ENCODE results near the gene GABRA4.

GABRA4 gene

DNA sequence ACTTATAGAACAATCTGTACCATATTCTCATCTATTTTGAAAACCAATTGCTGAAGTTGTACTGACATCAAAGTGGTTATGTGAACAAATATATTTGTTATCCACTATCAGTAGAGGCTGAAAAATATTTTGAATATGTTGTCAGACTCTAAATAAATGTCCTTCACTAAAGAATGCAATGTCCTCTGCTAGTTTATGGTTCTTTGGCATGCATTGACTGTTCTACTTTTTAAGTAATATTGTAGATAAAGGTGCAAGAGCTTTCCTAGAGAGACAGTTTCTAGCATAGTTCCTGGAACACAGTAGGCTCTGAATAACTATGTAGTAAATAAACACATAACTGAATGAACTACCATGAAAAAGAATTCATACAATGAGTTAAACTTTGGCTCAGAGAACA lies 66.2 kb downstream of the GABRA4 start:
- DNase-seq, result no peak

DNA sequence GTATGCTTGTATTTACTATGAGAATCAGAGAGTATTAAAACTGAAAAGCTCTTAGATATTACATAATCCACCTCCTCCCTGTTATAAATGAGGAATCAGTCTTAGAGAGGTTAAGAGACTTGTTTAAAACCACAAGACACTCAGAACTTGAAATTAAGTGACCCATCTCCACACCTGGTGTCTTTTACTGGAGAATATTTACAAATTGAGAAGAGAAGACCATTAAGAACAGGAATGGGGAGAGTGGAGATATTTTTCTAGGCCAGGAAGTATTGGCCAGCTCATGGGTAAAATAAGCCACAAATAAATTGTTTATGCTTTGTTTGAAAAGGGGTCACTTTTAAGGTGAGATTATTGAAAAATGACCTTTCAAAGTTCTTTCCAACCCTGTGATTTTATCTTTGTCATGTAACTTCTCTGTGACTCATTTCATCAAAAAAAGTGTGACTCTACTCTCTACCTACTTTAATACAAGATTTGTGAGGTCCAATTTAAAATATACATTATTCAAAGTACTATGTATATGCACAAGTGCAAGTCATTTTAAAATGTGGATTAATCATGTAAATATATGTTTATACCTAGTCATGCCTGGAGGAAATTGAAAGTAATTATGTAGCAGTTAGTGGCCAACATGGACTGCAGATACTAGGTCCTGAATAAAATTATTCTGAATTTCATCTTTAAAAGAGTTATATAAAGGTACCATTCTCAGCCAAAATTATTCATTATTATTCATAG lies 68.4 kb downstream of the GABRA4 start:
- no peak for DNase-seq

DNA sequence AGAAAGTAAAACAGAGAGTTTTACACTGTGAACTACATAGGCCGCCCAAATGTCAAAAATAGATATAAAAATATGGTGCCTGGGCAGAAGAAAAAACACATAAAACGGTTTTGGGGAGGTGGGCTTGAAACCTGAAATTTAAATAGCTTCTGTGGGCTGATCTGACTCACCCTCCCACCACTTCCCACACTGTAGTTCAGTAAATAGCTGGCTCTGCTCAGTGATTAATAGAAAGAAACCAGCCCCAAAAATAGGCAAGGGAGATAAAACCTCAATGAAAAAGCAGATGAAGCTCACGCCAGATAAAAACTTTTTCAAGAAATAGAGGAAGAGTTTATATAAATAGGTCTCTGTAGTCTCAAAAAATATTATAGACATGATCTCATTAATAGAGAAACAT lies 71.2 kb downstream of the GABRA4 start:
- no peak for DNase-seq

DNA sequence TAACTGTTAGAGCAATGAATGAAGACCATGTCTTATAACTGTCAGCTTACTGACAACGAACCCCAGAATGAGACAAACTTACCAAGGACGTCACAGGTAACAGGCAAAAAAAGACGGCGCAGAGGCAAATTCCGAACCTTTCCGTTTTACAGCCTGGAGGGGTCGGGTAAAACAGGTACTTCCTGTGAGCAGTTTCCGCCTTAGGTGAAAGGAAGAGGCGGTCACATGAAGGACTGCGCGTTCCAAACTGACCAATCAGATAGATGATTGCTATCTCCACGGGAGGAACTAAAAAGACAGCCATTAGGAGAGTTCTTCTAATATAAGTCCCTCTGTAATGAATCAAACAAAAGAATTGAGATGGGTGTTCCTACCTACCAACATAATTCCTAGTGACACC lies 84.3 kb downstream of the GABRA4 start, which contains the start of gene COX7B2:
COX7B2 (minus strand) TSS at position 168 of the 400 bp plus-strand sequence. CDS start 174,053 bp downstream, outside the sequence.
- DNase-seq, result no peak

DNA sequence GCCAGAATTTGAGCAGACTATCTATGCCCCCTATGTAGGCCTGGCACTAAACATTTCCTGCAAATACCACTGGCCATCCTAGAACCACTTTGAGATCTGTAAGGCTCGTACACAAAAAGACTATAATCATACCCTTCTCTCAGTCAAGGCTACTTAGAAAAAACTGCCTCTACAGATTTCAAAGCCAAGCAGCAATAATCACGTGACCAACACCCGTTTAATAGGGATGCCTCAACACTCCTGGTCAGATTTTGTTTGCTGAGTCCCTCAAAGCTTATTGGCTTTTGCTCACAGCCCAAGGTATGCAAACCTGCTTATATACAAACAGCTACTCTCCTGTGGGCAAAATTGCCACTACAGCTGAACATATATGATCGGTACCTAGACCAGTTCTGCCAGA lies 85.2 kb downstream of the GABRA4 start:
- no peak for DNase-seq

DNA sequence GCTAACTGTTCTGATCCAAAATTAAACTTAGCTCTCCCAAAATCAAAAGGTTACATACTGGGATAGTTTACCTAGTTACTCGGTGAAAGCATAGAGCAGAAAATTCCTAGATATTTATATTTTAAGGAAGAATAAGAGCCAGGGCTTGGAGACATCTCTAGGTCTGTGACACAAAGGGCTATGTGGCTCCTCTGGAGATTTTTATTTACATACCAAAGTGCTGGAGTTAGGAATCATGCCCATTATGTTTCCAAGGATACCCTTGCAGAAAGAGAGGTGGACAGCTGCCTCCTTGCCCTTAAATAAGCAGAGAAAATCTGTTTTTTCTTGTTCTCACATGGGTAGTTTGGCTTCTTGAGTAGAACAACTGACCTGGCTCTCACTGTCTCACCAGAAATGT lies 93.3 kb downstream of the GABRA4 start:
- no peak for DNase-seq

DNA sequence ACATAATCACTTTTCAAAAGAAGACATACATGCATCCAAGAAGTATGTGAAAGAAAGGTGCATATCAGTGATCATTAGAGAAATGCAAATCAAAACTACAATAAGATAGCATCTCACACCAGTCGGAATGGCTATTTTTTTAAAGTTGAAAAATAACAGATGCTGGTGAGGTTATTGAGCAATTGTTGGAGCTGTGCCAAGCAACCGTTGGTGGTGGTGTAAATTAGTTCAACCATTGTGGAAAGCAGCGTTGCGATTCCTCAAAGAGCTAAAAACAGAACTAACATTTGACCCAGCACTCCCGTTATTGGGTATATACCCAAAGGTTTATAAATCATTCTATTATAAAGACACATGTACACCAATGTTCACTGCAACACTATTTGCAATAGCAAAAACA lies 98.6 kb downstream of the GABRA4 start:
- no peak for DNase-seq

DNA sequence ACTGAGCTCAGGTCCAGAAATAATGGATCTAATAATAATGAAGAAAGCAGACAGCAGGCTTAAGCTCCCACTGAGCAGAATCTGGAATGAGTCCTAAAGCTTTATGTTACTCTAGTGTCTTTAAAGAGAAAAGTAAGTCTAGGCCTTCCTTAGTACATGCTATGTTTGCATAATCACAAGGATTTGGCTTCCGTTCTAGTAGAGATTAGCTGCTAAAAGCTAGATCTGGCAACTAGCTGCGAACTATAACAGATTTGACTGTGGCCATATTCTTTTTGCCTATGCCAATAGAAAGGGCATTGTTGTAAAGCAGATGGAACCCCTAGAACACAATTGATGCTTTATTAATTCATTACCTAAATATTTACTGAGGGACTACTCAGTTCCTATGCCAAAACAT lies 103.3 kb downstream of the GABRA4 start:
- no peak for DNase-seq

DNA sequence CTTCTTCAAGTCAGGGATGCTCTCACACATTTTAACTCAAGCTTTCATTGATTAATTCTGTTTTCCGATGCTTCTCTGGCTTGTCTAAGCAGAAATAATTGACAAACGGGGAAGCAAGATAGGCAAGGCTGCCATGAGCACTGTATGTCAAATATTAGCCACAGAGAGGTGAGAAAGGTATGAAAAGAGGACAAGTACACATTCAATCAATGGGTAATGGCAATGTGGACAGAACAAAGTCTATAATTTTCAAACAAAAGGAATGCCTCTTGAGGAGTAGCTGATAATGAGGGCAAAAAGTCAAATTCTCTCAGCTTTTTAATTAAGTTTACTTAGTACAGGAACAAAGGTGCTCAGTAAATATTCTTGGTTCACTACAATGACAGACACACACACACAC lies 104.0 kb downstream of the GABRA4 start:
- no peak for DNase-seq

DNA sequence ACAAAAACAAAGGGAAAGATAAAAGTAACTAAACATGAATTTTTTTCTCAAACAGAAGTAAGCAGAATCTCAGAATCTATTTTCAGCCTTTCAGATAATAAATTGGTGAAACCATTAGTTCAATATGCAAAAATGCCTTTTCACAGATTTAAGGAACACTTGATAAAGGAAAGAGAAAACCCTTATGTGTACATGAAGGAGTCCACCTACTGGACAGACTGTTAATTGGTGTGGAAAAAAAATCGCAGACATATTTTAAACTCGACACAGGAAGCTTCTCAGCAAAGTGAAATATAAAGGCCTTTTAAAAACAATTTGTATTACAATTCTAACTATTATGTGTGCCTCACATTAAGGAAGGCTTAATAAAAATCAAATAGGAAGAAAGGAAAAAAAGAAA lies 106.7 kb downstream of the GABRA4 start:
- DNase-seq, result no peak

DNA sequence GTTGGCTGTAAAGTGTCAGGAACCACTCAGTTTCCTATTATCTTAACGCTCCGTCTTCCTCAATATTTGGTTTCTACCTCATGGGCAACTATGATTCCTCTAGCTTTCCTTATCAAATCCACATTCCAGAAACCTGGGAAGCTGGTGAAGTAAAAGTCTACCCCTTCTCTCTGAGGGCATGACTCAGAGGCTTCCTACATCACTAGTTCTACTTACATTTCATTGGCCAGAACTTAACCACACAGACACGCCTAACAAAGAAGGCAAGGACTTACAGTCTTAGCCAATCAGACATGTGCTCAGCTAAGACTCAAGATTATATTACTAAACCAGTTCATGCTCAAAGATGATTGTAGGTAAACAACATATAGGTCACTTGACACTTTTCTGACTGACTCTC lies 114.7 kb downstream of the GABRA4 start:
- no peak for DNase-seq

DNA sequence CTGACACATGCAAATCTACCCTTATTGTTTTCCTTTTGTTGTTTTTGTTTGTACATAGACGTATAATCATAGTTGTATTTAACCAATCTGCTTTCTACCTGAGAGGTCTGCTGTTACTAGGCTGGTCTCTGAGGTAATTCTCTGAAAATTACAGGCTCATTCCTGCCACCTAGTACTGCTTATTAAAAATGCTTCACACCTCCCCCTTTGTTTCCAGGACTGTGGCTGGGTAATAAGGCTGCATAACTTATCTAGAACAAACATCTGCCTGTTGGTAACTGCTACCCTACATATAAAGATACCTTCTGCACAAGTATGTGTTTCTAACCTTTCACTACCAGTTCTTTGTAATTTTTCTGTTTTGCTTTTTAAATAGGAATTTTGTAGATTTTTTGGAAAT lies 118.6 kb downstream of the GABRA4 start:
- no peak for DNase-seq

DNA sequence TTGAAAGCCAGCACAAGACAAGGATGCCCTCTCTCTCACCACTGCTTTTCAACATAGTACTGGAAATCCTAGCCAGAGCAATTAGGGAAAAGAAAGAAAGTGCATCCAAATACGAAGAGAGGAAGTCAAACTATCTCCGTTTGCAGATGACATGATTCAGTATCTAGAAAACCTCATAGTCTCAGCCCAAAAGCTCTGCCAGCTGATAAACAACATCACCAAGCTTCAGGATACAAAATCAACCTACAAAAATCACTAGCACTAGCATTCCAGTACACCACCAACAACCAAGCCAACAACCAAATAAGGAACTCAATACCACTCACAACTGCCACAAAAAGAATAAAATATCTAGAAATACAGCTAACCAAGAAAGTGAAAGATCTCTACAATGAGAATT lies 123.0 kb downstream of the GABRA4 start:
- DNase-seq, result no peak
